CD14-positive monocyte (primary cell): Measurements from ENCODE around the gene PUS1. TPM values are rescaled to one million over a fixed set of nuclear protein-coding genes. Genes with fewer than 3 reads are reported as not detected.

Experiments
- DNase-seq, 3 donors: peaks; one replicate each; pipeline ENCODE4 v3.0.0-alpha.2; 2011 to 2022
- H2AFZ ChIP-seq: 2 replicates; pipeline ENCODE4 v1.6.0; 2012; ENCODE audit warnings: mild to moderate bottlenecking, low read depth, low read length, inconsistent platforms; ENCODE audit not compliant: insufficient read depth, poor library complexity, severe bottlenecking
- H3K27ac ChIP-seq, 2 donors: 1 replicate in 1 of 2; 2 replicates in 1 of 2; pipeline ENCODE4 v1.5.1; 2012 to 2013; ENCODE audit warnings: low read length in 2 of 2, control low read depth in 1 of 2, inconsistent platforms in 1 of 2, low read depth in 1 of 2, mild to moderate bottlenecking in 1 of 2
- H3K27me3 ChIP-seq, 2 donors: one replicate each; pipeline versions ENCODE4 v1.6.0 to v1.6.1; 2011 to 2013; ENCODE audit warnings: low read length in 2 of 2; ENCODE audit not compliant: control insufficient read depth in 2 of 2, insufficient read depth in 2 of 2
- H3K36me3 ChIP-seq, 2 donors: replicated peaks in 1 of 2; 1 replicate in 1 of 2; 2 replicates in 1 of 2; pipeline versions ENCODE4 v1.5.1 to v1.6.1; 2012 to 2013; ENCODE audit warnings: low read length in 2 of 2, control low read depth in 1 of 2, inconsistent platforms in 1 of 2, mild to moderate bottlenecking in 1 of 2; ENCODE audit not compliant: insufficient read depth in 2 of 2, control insufficient read depth in 1 of 2
- H3K4me1 ChIP-seq, 2 donors: 1 replicate in 1 of 2; 2 replicates in 1 of 2; pipeline versions ENCODE4 v1.5.1 to v1.6.1; 2012 to 2013; ENCODE audit warnings: low read length in 2 of 2, control low read depth in 1 of 2, inconsistent platforms in 1 of 2, mild to moderate bottlenecking in 1 of 2, moderate library complexity in 1 of 2; ENCODE audit not compliant: insufficient read depth in 2 of 2, control insufficient read depth in 1 of 2
- H3K4me2 ChIP-seq: replicated peaks from 2 replicates; pipeline ENCODE3; 2012; ENCODE audit warnings: low read length, moderate library complexity, mild to moderate bottlenecking; ENCODE audit not compliant: poor library complexity, severe bottlenecking; ENCODE audit errors: extremely low read depth
- H3K4me3 ChIP-seq, 3 experiments: fragments of 200-600 bp in 1 of 3; sonication (generic) in 1 of 3; replicated peaks in 1 of 3; 1 replicate in 2 of 3; 2 replicates in 1 of 3; pipeline ENCODE4 v1.5.1; 2011 to 2013; ENCODE audit warnings: low read length in 3 of 3, mild to moderate bottlenecking in 3 of 3, control low read depth in 2 of 3, low read depth in 2 of 3, inconsistent platforms in 1 of 3, moderate library complexity in 1 of 3
- H3K79me2 ChIP-seq: 2 replicates; pipeline ENCODE4 v1.6.0; 2012; ENCODE audit warnings: mild to moderate bottlenecking, control low read depth, inconsistent platforms, low read length, moderate library complexity; ENCODE audit not compliant: insufficient read depth
- H3K9ac ChIP-seq: 2 replicates; pipeline ENCODE4 v1.6.0; 2017; ENCODE audit warnings: low read length, mild to moderate bottlenecking; ENCODE audit not compliant: insufficient read depth, poor library complexity, severe bottlenecking
- H3K9me3 ChIP-seq, 2 donors: replicated peaks in 1 of 2; 1 replicate in 1 of 2; 2 replicates in 1 of 2; pipeline versions ENCODE4 v1.5.1 to v1.6.1; 2012 to 2013; ENCODE audit warnings: low read length in 2 of 2, control low read depth in 1 of 2; ENCODE audit not compliant: control insufficient read depth in 1 of 2, insufficient read depth in 1 of 2
- H4K20me1 ChIP-seq: 2 replicates; pipeline ENCODE4 v1.6.0; 2012; ENCODE audit warnings: mild to moderate bottlenecking, low read length, control low read depth, moderate library complexity; ENCODE audit not compliant: insufficient read depth
- H3K27ac Mint-ChIP-seq, 7 donors: one replicate each; pipeline ENCODE4 v1.8.0; 2020; ENCODE audit warnings: mild to moderate bottlenecking in 7 of 7, mixed read lengths in 7 of 7, moderate library complexity in 6 of 7, inconsistent platforms in 2 of 7
- H3K27me3 Mint-ChIP-seq, 3 donors: one replicate each; pipeline ENCODE4 v1.8.0; 2021 to 2022; ENCODE audit warnings: low read depth in 3 of 3, mild to moderate bottlenecking in 3 of 3, mixed read lengths in 3 of 3, moderate library complexity in 3 of 3, inconsistent platforms in 1 of 3
- H3K36me3 Mint-ChIP-seq, 2 donors: one replicate each; pipeline ENCODE4 v1.8.0; 2020; ENCODE audit warnings: mixed read lengths in 2 of 2, inconsistent platforms in 1 of 2, mild to moderate bottlenecking in 1 of 2
- H3K4me1 Mint-ChIP-seq: one replicate; pipeline ENCODE4 v1.8.0; 2020; ENCODE audit warnings: mild to moderate bottlenecking, mixed read lengths
- H3K4me3 Mint-ChIP-seq, 2 donors: one replicate each; pipeline ENCODE4 v1.8.0; 2020; ENCODE audit warnings: mild to moderate bottlenecking in 2 of 2, mixed read lengths in 2 of 2, moderate library complexity in 1 of 2
- H3K9me3 Mint-ChIP-seq, 7 donors: one replicate each; pipeline ENCODE4 v1.8.0; 2020 to 2022; ENCODE audit warnings: mixed read lengths in 7 of 7, mild to moderate bottlenecking in 6 of 7, moderate library complexity in 6 of 7, inconsistent platforms in 2 of 7
- CTCF ChIP-seq: fragments of 200-600 bp; IDR thresholded peaks from one replicate; pipeline ENCODE4 v1.8.0; 2022; ENCODE audit warnings: antibody characterized with exemption, mild to moderate bottlenecking
- WGBS: methylation state at CpG from one replicate; pipeline ENCODE4 v1.1.5; 2013; ENCODE audit warnings: missing lambda C conversion rate; ENCODE audit not compliant: insufficient coverage; 5-methylcytosine and 5-hydroxymethylcytosine counted together
- intact Hi-C, 2 donors: fragments of 100-400 bp; cut with micrococcal nuclease; formaldehyde crosslinking; loops; one replicate each; pipeline versions ENCODE4 v1.15.0 to v1.15.1; 2023
- polyA plus RNA-seq, 3 donors: library from polyadenylated mRNA; depleted of rRNA in 1 of 3; unstranded in 2 of 3; stranded (reverse) in 1 of 3; fragments of 300-500 nt in 2 of 3; fragments of >200 nt in 1 of 3; fragmentation: Illumina TruSeq in 2 of 3; gene quantifications; 1 replicate in 2 of 3; 2 replicates in 1 of 3; pipeline ENCODE4 v1.2.3, GENCODE V29; 2012 to 2021

The PUS1 gene
- polyA plus RNA-seq, 3 donors = 5.1 to 30.9 (median 6.9) TPM

- Histone ChIP-seq H3K4me3 (no peak overlapping the region), H2AFZ (no peak overlapping the region), H3K36me3 (peaks cover 75 to 92% of the 10 kb centered on the region in 2 donors), H3K9ac (no peak overlapping the region), H3K4me1 (no peaks in the 10 kb centered on the region), H3K27ac (no peak overlapping the region), H3K27me3 (no peaks in the 10 kb centered on the region), H3K9me3 (no peaks in the 10 kb centered on the region), H3K4me2 (no peak overlapping the region), H4K20me1 (peaks cover 96% of the 10 kb centered on the region), H3K79me2 (peaks cover 2% of the 10 kb centered on the region)
- 98% methylated on average over 16 of the region's 23 CpGs for WGBS
- H3K27ac Mint-ChIP-seq = peak overlapping the region in 1 of 7 donors; percentile 55
- no peak for TF ChIP-seq CTCF
- intact Hi-C loops = no loop called here
- H3K4me1 Mint-ChIP-seq = no peaks in the 10 kb centered on the region
- peaks cover 0 to 4% (median 0%) of the 10 kb centered on the region in 3 donors for H3K27me3 Mint-ChIP-seq
- no peak overlapping the region for H3K4me3 Mint-ChIP-seq
- H3K9me3 Mint-ChIP-seq = no peaks in the 10 kb centered on the region
- DNase-seq = no peak
- H3K36me3 Mint-ChIP-seq = peaks cover 56 to 90% of the 10 kb centered on the region in 2 donors
Measured at GRCh38 chr12:131910302-131911027, 18.6 kb upstream of the PUS1 start.

GRCh38 chr12:131911028-131911650 is 17.9 kb upstream of the PUS1 start:
- Histone ChIP-seq H3K9me3 (no peaks in the 10 kb centered on the region), H3K4me1 (no peaks in the 10 kb centered on the region), H3K4me3 (no peak overlapping the region), H2AFZ (no peak overlapping the region), H3K27ac (no peak overlapping the region), H4K20me1 (peaks cover 96% of the 10 kb centered on the region), H3K9ac (no peak overlapping the region), H3K36me3 (peaks cover 79 to 97% of the 10 kb centered on the region in 2 donors), H3K4me2 (no peak overlapping the region), H3K79me2 (no peaks in the 10 kb centered on the region), H3K27me3 (no peaks in the 10 kb centered on the region)
- 96% methylated on average over 17 of the region's 17 CpGs for WGBS
- intact Hi-C loops = no loop called here
- Mint-ChIP-seq H3K27ac (peak overlapping the region in 1 of 7 donors; percentile 70), H3K9me3 (no peaks in the 10 kb centered on the region), H3K27me3 (peaks cover 0 to 4% (median 0%) of the 10 kb centered on the region in 3 donors), H3K4me3 (no peak overlapping the region), H3K4me1 (no peaks in the 10 kb centered on the region), H3K36me3 (peaks cover 61 to 90% of the 10 kb centered on the region in 2 donors)
- no peak for TF ChIP-seq CTCF
- DNase-seq = no peak
